GM18511 (cell line): Measurements from ENCODE around the gene ZFP64.
"Not testable (repeated sequence)": the region's sequence is repeated elsewhere in the genome, so short reads cannot be mapped to it uniquely, and the experiment has no call there.

ENCODE experiments used
- ATAC-seq: cut with Tn5 transposase; IDR thresholded peaks from one replicate; pipeline ENCODE4 v1.9.1; 2021; ENCODE audit warnings: mild to moderate bottlenecking, moderate library complexity; ENCODE audit not compliant: unreplicated experiment

ZFP64 gene

GRCh38 chr20:52191132-52191915 lies at the start of gene ZFP64:
ZFP64 (minus strand) TSS chr20:52191779; CDS start chr20:52191636, 143 bp downstream.
- ATAC-seq, result peak; percentile 77

GRCh38 chr20:52240802-52241201 lies 49.2 kb upstream of the ZFP64 start:
- ATAC-seq, result no peak

DNA sequence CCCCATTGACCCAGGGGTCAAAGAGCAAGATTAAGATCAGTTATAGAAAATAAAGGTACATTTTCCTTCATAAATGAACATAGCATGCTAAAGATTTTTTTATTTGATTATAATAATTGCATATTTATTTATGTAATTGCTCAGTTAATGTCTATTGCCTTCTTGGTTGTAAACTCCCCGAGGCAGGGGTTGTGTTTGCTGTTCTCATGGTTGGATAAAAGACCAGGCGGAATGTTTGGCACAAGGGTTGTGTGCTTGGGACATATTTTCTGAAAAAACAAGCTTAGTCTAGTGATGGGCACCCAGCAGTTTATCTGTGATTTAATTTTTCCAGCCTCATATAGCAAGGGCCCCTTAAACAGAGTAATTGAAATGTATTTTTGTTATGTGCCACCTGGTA lies 47.5 kb upstream of the ZFP64 start:
- no peak for ATAC-seq

- no peak for ATAC-seq
These were observed 44.7 kb upstream of the ZFP64 start for GRCh38 chr20:52236292-52236691.

GRCh38 chr20:52235129-52235528 lies 43.5 kb upstream of the ZFP64 start:
- no peak for ATAC-seq

- no peak for ATAC-seq
These were observed 42.9 kb upstream of the ZFP64 start for GRCh38 chr20:52234302-52235045.

- peak; percentile 79 for ATAC-seq
These were observed 39.7 kb upstream of the ZFP64 start for GRCh38 chr20:52231230-52231746.

DNA sequence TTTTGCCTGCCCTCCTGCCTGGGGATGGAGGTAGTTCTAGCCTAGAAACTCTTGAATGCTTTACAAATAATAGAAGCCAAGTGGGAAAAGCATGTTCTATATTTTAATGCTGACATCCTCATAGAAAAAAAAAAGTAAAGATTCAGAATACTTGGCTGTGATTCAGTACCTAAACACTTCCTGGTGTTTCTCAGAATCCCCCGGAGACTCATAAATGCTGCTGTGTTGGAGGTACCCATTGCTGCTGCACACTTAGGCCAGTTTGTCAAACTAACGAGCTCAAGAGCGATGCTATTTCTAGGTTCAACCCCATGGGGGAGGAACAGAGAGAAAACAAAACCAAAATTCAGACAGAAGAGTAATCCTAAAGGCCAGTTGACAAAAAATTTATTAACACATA lies 38.8 kb upstream of the ZFP64 start:
- ATAC-seq, result peak; percentile 51

- not testable (repeated sequence) for ATAC-seq
These were observed 37.8 kb upstream of the ZFP64 start for GRCh38 chr20:52229346-52229745.

GRCh38 chr20:52226370-52226769 lies 34.8 kb upstream of the ZFP64 start:
- no peak for ATAC-seq

DNA sequence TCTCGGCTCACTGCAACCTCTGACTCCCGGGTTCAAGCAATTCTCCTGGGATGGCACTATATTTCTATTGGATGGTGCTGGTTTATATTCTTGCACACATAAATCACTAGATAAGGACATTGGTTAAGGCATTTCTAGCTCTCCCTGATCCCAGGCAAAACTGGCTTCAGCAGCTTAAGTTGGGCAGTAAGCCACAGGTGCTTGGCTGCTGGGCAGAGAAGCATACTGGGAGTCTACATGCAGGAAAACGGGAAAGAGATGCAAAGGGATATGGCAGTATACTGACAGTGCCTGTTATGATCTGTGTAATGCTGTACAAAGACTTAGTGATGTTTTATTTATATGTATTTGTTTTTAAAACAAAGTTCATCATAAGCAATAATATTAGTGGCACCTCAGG lies 33.3 kb upstream of the ZFP64 start:
- ATAC-seq, result no peak

DNA sequence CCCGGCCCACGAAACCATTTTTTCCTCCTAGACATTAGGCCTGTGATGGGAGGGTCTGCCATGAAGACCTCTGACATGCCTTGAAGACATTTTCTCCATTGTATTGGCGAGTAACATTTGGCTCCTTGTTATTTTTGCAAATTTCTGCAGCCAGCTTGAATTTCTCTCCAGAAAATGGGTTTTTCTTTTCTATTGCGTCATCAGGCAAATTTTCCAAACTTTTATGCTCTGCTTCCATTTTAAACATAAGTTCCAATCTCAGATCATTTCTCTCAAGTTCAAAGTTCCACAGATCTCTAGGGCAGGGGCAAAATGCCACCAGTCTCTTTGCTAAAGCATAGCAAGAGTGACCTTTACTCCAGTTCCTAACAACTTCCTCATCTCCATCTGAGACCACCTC lies 29.8 kb upstream of the ZFP64 start:
- ATAC-seq, result not testable (repeated sequence)

- not testable (repeated sequence) for ATAC-seq
These were observed 29.3 kb upstream of the ZFP64 start for GRCh38 chr20:52220891-52221290.

DNA sequence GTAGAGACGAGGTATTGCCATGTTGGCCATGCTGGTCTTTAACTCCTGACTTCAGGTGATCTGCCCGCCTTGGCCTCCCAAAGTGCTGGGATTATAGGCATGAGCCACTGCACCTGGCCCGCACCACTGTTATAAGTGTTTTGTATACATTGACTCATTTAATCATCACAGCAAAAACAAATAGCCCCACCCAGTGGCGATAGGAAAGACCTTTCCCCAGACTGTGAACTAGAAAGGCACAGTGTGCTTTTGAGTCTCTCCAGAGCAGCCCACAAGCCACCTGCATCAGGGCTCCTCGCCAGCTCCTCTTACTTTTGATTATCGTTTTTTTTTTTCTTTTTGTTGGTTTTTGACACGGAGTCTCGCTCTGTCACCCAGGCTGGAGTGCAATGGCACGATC lies 27.9 kb upstream of the ZFP64 start:
- no peak for ATAC-seq

GRCh38 chr20:52217689-52218395 lies 26.3 kb upstream of the ZFP64 start:
- ATAC-seq, result no peak

GRCh38 chr20:52213995-52214394 lies 22.4 kb upstream of the ZFP64 start:
- no peak for ATAC-seq

GRCh38 chr20:52212943-52213342 lies 21.4 kb upstream of the ZFP64 start:
- ATAC-seq, result no peak

- no peak for ATAC-seq
These were observed 18.7 kb upstream of the ZFP64 start for GRCh38 chr20:52210037-52210990.

DNA sequence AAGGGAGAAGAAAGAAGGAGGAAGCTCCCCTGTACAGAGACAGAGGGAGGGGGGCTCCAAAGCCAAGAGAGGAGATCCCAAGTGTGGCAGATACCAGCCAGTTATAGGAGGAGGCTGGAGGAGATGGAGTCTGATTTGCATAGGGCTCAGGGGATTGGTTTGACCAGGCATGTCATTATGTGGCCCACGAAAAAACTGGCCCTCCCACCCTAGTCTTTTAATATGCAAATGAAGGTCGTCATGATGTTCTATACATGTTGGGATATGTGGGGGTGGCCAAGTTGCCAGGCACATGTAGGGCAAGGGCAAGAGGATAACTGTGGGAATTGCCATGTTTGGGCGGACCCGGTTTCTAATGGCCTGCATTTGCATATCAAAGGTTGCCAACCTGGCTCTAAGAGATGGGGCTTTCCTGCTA lies 17.6 kb upstream of the ZFP64 start:
- ATAC-seq, result no peak
